Diencephalon (tissue), 1 donor: ENCODE results near the gene TAL2. TPM values are rescaled to one million over a fixed set of nuclear protein-coding genes. Genes with fewer than 3 reads are reported as not detected.

Experiments
- total RNA-seq: library from RNA; depleted of rRNA; stranded (reverse); fragments of >200 nt; gene quantifications from one replicate; pipeline ENCODE4 v1.2.3, GENCODE V29; 2014

TAL2 gene
- 1.4 TPM for total RNA-seq

GRCh38 chr9:105662184-105663104, at the start of gene TAL2:
Gene TAL2 (plus strand): TSS chr9:105662457. CDS start chr9:105662497, 40 bp downstream.

GRCh38 chr9:105694190-105694847, 32.1 kb downstream of the TAL2 start, which contains the start of gene TMEM38B:
Gene TMEM38B (plus strand): TSS chr9:105694541. CDS start chr9:105694661, 120 bp downstream.

Other genes with a start within 250 kb of the TAL2 start
- gene FSD1L, start 214.4 kb upstream of the TAL2 start, total RNA-seq, result 103 TPM
- 36.2 TPM for gene FKTN, start 104.3 kb upstream of the TAL2 start, total RNA-seq
- gene TMEM38B, start 32.1 kb downstream of the TAL2 start, total RNA-seq, result 20.1 TPM